GM21390 (cell line): ENCODE measurements around the gene EML1.
"Not testable (repeated sequence)": the region's sequence is repeated elsewhere in the genome, so short reads cannot be mapped to it uniquely, and the experiment has no call there.

Experiments used
- ATAC-seq: cut with Tn5 transposase; IDR thresholded peaks from one replicate; pipeline ENCODE4 v1.9.1; 2021; ENCODE audit not compliant: unreplicated experiment

The EML1 gene

GRCh38 chr14:99755068-99755405, 38.2 kb upstream of the EML1 start:
- no peak for ATAC-seq

- ATAC-seq, result no peak
These were observed 37.3 kb upstream of the EML1 start for GRCh38 chr14:99755629-99756603.

GRCh38 chr14:99756796-99757195, 36.4 kb upstream of the EML1 start:
- ATAC-seq, result no peak

GRCh38 chr14:99757331-99758070, 35.7 kb upstream of the EML1 start:
- no peak for ATAC-seq

GRCh38 chr14:99758121-99758821, 34.9 kb upstream of the EML1 start:
- ATAC-seq, result no peak

GRCh38 chr14:99758872-99759545, 34.2 kb upstream of the EML1 start:
- ATAC-seq, result no peak

- ATAC-seq, result no peak
These were observed 33.7 kb upstream of the EML1 start for GRCh38 chr14:99759546-99759925.

GRCh38 chr14:99760817-99761216, 32.4 kb upstream of the EML1 start:
- ATAC-seq, result no peak

- not testable (repeated sequence) for ATAC-seq
These were observed 30.3 kb upstream of the EML1 start for GRCh38 chr14:99762911-99763310.

- ATAC-seq, result no peak
These were observed 29.5 kb upstream of the EML1 start for GRCh38 chr14:99763527-99764221.

- ATAC-seq, result no peak
These were observed 28.9 kb upstream of the EML1 start for GRCh38 chr14:99764222-99764706.

- ATAC-seq, result no peak
These were observed 24.8 kb upstream of the EML1 start for GRCh38 chr14:99768381-99768780.

- ATAC-seq, result no peak
These were observed 24.1 kb upstream of the EML1 start for GRCh38 chr14:99769123-99769522.

GRCh38 chr14:99769799-99770198, 23.4 kb upstream of the EML1 start:
- no peak for ATAC-seq

GRCh38 chr14:99772371-99773283, 20.6 kb upstream of the EML1 start:
- no peak for ATAC-seq

- no peak for ATAC-seq
These were observed 19.4 kb upstream of the EML1 start for GRCh38 chr14:99773521-99774497.

- ATAC-seq, result no peak
These were observed 18.5 kb upstream of the EML1 start for GRCh38 chr14:99774556-99775307.
